Upper lobe of right lung (tissue), 1 donor: ENCODE results near the gene CLIC2. TPM values are rescaled to one million over a fixed set of nuclear protein-coding genes. Genes with fewer than 3 reads are reported as not detected.
A peak's percentile ranks its signal among the peaks of the same experiment; 100 is the strongest.
"Not testable (repeated sequence)": the region's sequence is repeated elsewhere in the genome, so short reads cannot be mapped to it uniquely, and the experiment has no call there.

Source experiments
- ATAC-seq: fragments of 200-7000 bp; cut with Tn5 transposase; one replicate; pipeline ENCODE4 v1.9.1; 2020; ENCODE audit warnings: mild to moderate bottlenecking, moderate library complexity
- DNase-seq: peaks from one replicate; pipeline ENCODE4 v3.0.0-alpha.2; 2020
- H3K27ac ChIP-seq: fragments of 200-600 bp; one replicate; pipeline ENCODE4 v1.8.0; 2022
- H3K27me3 ChIP-seq: fragments of 200-600 bp; one replicate; pipeline ENCODE4 v1.8.0; 2022; ENCODE audit warnings: mild to moderate bottlenecking
- H3K36me3 ChIP-seq: fragments of 200-600 bp; one replicate; pipeline ENCODE4 v1.8.0; 2022
- H3K4me1 ChIP-seq: fragments of 200-600 bp; one replicate; pipeline ENCODE4 v1.8.0; 2022
- H3K4me3 ChIP-seq: fragments of 200-600 bp; one replicate; pipeline ENCODE4 v1.8.0; 2022; ENCODE audit warnings: mild to moderate bottlenecking
- H3K9me3 ChIP-seq: fragments of 200-600 bp; one replicate; pipeline ENCODE4 v1.8.0; 2022
- intact Hi-C: fragments of 100-400 bp; cut with DNase I; formaldehyde crosslinking; loops from one replicate; pipeline ENCODE4 v1.11.0; 2022
- total RNA-seq: library from RNA; stranded (reverse); fragmentation: NEBNext Ultra II Directional; extraction: Animal tissue kit (Norgen Biotek cat#: 25700); gene quantifications from one replicate; pipeline ENCODE4 v1.2.1, GENCODE V29; 2021
- TF ChIP-seq, protein P1 (sequence below): fragments of 200-600 bp; IDR thresholded peaks from one replicate; pipeline ENCODE4 v1.8.0; 2022; ENCODE audit warnings: antibody characterized with exemption
- donor health status: DM: no; HTN: yes; CAD: no; lungs with severe emphysema.

CLIC2 gene
- total RNA-seq, 1 donor from 2014 or later, result 64.0 TPM

DNA sequence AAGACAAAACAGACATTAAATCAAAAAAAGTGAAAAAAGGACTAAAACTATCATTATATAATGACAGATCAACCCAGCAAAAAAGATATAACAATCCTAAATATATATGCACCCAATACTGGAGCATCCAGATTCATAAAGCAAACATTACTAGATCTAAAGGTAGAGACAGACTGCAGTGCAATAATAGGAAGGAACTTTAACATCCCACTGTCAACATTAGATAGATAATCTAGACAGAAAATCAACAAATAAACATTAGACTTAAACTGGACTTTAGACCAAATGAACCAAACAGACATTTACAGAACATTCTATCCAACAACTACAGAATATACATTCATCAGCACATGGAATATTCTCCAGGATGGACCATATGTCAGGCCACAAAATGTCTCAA is 40.6 kb downstream of the CLIC2 start:
- no peaks in the 10 kb centered on the region for H3K9me3 ChIP-seq
- H3K36me3 ChIP-seq, result no peaks in the 10 kb centered on the region
- ATAC-seq (no peak), DNase-seq (no peak)
- no peaks in the 10 kb centered on the region for H3K4me1 ChIP-seq
- no peak overlapping the region for H3K4me3 ChIP-seq
- H3K27ac ChIP-seq, result no peak overlapping the region
- intact Hi-C loops, result no loop called here
- TF ChIP-seq, protein P1, sequence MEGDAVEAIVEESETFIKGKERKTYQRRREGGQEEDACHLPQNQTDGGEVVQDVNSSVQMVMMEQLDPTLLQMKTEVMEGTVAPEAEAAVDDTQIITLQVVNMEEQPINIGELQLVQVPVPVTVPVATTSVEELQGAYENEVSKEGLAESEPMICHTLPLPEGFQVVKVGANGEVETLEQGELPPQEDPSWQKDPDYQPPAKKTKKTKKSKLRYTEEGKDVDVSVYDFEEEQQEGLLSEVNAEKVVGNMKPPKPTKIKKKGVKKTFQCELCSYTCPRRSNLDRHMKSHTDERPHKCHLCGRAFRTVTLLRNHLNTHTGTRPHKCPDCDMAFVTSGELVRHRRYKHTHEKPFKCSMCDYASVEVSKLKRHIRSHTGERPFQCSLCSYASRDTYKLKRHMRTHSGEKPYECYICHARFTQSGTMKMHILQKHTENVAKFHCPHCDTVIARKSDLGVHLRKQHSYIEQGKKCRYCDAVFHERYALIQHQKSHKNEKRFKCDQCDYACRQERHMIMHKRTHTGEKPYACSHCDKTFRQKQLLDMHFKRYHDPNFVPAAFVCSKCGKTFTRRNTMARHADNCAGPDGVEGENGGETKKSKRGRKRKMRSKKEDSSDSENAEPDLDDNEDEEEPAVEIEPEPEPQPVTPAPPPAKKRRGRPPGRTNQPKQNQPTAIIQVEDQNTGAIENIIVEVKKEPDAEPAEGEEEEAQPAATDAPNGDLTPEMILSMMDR, result no peak
- H3K27me3 ChIP-seq, result no peaks in the 10 kb centered on the region

DNA sequence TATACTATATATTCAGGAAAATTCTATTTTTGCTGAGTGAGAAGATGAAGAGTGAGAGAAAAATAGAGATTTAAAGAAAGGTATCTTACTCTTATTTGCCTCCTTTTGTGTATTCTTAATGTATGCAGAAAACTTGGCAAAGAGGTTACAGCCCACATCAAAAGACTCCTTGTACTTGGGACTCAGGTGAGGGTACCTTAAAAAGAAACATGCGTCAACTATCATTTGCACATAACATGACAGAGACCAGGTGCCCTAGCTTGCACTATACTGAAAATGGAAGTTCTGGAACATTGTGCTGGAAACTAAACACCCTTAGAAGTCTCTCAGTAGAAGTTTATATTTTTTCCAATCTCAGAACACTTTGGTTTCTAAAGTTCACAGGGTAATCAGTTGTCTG is 54.5 kb downstream of the CLIC2 start:
- ATAC-seq, result no peak
- Histone ChIP-seq H3K27ac (no peak overlapping the region), H3K27me3 (no peaks in the 10 kb centered on the region), H3K36me3 (peaks cover 11% of the 10 kb centered on the region), H3K4me3 (no peak overlapping the region), H3K4me1 (no peaks in the 10 kb centered on the region), H3K9me3 (no peaks in the 10 kb centered on the region)
- no peak for DNase-seq
- intact Hi-C loops, result no loop called here
- TF ChIP-seq, protein P1, result no peak

DNA sequence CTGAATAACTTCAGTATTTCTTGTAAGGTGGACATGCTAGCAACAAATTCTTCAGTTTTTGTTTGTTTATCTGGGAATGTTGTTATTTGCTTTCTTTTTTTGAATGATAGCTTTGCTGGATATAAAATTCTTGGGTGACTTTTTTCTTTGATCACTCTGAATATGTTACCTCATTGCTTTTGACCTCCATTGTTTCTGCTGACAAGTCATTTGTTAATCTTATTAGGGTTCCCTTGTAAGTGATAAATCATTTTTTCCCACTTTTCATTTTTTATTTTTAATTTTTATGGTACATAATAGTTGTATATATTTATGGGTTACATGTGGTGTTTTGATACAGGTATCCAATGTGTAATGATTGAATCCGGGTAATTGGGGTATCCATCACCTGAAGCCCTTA is 63.4 kb downstream of the CLIC2 start:
- Histone ChIP-seq H3K4me1 (no peaks in the 10 kb centered on the region), H3K27ac (no peak overlapping the region), H3K4me3 (no peak overlapping the region), H3K9me3 (no peaks in the 10 kb centered on the region), H3K27me3 (no peaks in the 10 kb centered on the region), H3K36me3 (no peaks in the 10 kb centered on the region)
- intact Hi-C loops, result no loop called here
- no peak for DNase-seq
- TF ChIP-seq, protein P1, result no peak
- no peak for ATAC-seq

DNA sequence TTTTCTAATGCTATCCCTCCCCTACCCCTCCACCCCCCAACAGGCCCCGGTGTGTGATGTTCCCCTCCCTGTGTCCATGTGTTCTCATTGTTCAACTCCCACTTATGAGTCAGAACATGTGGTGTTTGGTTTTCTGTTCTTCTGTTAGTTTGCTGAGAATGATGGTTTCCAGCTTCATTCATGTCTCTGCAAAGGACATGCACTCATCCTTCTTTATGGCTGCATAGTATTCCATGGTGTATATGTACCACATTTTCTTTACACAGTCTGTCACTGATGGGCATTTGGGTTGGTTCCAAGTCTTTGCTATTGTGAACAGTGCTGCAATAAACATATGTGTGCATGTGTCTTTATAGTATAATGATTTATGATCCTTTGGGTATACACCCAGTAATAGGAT is 66.4 kb downstream of the CLIC2 start:
- intact Hi-C loops, H3K27ac ChIP-seq, H3K27me3 ChIP-seq, H3K4me3 ChIP-seq, H3K9me3 ChIP-seq, ATAC-seq, H3K36me3 ChIP-seq, DNase-seq, H3K4me1 ChIP-seq: not testable (repeated sequence)

DNA sequence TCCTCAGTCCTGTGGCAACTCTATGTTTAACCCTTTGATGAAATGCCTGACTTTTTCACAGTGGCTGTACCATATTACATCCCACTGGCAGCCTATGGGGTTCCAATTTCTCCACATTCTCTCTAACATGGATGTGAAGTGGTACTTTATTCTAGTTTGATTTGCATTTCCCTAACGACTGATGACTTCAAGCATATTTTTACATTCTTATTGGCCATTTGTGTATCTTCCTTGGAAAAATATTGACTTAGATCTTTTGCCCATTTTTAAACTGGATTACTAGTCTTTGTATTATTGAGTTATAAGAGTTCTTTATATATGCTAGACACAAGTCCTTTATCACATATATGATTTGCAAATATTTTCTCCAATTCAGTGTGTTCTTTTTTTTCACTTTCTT is 68.0 kb downstream of the CLIC2 start:
- no peaks in the 10 kb centered on the region for H3K4me1 ChIP-seq
- H3K36me3 ChIP-seq, result no peaks in the 10 kb centered on the region
- TF ChIP-seq, protein P1, result no peak
- no peaks in the 10 kb centered on the region for H3K27me3 ChIP-seq
- ATAC-seq (no peak), DNase-seq (no peak)
- H3K9me3 ChIP-seq, result no peaks in the 10 kb centered on the region
- intact Hi-C loops, result no loop called here
- H3K27ac ChIP-seq, result no peak overlapping the region
- no peak overlapping the region for H3K4me3 ChIP-seq

DNA sequence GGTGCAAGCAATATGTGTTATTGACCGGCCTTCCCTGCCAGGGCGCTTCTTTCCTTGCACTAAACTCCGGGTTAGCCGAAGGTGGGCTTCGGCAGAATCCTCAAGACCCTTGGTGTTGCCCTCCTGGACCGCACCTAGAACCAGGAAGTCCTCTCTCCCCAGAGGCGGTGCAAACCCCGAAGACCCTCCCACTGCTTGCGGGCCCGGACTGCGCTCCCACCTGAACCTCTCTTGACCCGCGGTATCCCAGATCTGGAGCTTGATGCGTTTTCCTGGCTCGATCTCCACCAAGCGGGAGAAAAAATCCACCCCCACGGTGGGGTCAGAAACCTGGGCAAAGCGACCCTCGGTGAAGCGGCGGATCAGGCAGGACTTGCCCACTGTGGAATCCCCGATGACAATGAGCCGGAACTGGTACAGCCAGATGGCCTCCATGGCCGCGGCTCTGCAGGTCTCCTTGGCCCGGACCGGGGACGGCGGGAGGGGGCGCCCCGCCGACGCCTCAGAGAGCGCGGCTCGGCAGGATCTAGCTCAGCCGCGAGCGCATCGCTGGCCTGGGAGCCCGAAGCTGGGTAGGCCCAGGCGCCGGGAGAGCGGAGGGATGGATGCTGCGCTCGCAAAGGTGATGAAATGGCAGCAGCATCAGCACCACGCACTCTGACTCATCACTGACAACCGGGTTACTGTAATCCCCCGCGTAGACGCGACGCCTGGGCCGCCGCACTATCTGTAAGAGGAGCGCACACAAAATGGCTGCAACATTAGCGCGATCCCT is 70.4 kb downstream of the CLIC2 start, which contains the start of gene RAB39B:
Gene RAB39B (minus strand): TSS at position 638 of the 775 bp plus-strand sequence. CDS start 203 bp downstream, at position 435.
- DNase-seq, result peak; percentile 69
- TF ChIP-seq, protein P1, result no peak
- Histone ChIP-seq H3K27me3 (no peaks in the 10 kb centered on the region), H3K4me3 (peak within 1 kb of the TSS; percentile 45), H3K27ac (no peak within 1 kb of the TSS), H3K36me3 (no peaks in the 10 kb centered on the region), H3K4me1 (no peaks in the 10 kb centered on the region), H3K9me3 (no peaks in the 10 kb centered on the region)
- ATAC-seq, result peak; percentile 91
- intact Hi-C loops, result no loop called here
